CD1c-positive myeloid dendritic cell (primary cell): ENCODE results near the gene ARL13B.
"Not testable (repeated sequence)": the region's sequence is repeated elsewhere in the genome, so short reads cannot be mapped to it uniquely, and the experiment has no call there.

Experiments used
- DNase-seq: peaks from one replicate; pipeline ENCODE4 v3.0.0-alpha.2; 2016; ENCODE audit errors: extremely low spot score

Gene ARL13B

GRCh38 chr3:93979850-93980676, at the start of gene ARL13B:
Gene ARL13B (plus strand): TSS chr3:93980155. CDS start chr3:93980424, 269 bp downstream.
- peak; percentile 98 for DNase-seq

- DNase-seq = no peak
Measured at GRCh38 chr3:93931597-93932229, 48.2 kb upstream of the ARL13B start.

GRCh38 chr3:93934366-93935046, 45.4 kb upstream of the ARL13B start:
- DNase-seq = no peak

GRCh38 chr3:93936549-93936948, 43.4 kb upstream of the ARL13B start:
- DNase-seq = no peak

- not testable (repeated sequence) for DNase-seq
Measured at GRCh38 chr3:93937485-93937884, 42.5 kb upstream of the ARL13B start.

GRCh38 chr3:93949958-93950357, 30.0 kb upstream of the ARL13B start:
- DNase-seq = not testable (repeated sequence)

GRCh38 chr3:93961026-93961425, 18.9 kb upstream of the ARL13B start:
- DNase-seq = no peak

- DNase-seq = no peak
Measured at GRCh38 chr3:93961489-93961888, 18.5 kb upstream of the ARL13B start.

- DNase-seq = no peak
Measured at GRCh38 chr3:93962798-93963197, 17.2 kb upstream of the ARL13B start.

- not testable (repeated sequence) for DNase-seq
Measured at GRCh38 chr3:93965106-93965505, 14.8 kb upstream of the ARL13B start.

GRCh38 chr3:93969443-93969842, 10.5 kb upstream of the ARL13B start:
- no peak for DNase-seq

- no peak for DNase-seq
Measured at GRCh38 chr3:93969997-93970396, 10.0 kb upstream of the ARL13B start.

- DNase-seq = peak; percentile 86
Measured at GRCh38 chr3:93973131-93974126, 6.5 kb upstream of the ARL13B start, which contains the start of gene PROS1. Gene PROS1 (minus strand): TSS chr3:93973896. CDS start chr3:93973749, 147 bp downstream.

- no peak for DNase-seq
Measured at GRCh38 chr3:93981649-93982048, 1.7 kb downstream of the ARL13B start.

- no peak for DNase-seq
Measured at GRCh38 chr3:93983408-93983807, 3.5 kb downstream of the ARL13B start.

GRCh38 chr3:93984618-93985017, 4.7 kb downstream of the ARL13B start:
- DNase-seq = no peak

- no peak for DNase-seq
Measured at GRCh38 chr3:93988283-93988682, 8.3 kb downstream of the ARL13B start.

GRCh38 chr3:93988764-93989163, 8.8 kb downstream of the ARL13B start:
- no peak for DNase-seq

- DNase-seq = no peak
Measured at GRCh38 chr3:93989241-93989640, 9.3 kb downstream of the ARL13B start.

GRCh38 chr3:93991631-93992030, 11.7 kb downstream of the ARL13B start:
- no peak for DNase-seq

- DNase-seq = no peak
Measured at GRCh38 chr3:93992207-93992606, 12.3 kb downstream of the ARL13B start.
